ENCODE results near the gene MSH6.

MSH6 gene

GRCh38 chr2:47778698-47779425 is 4.1 kb upstream of the MSH6 start:
- POLR2A ChIA-PET: no interaction called here
- DNase-seq (ENCODE audit: extremely low spot score): no peak
- TF ChIP-seq CTCF (IDR thresholded peaks at IDR 0.05; ENCODE audit: control extremely low read depth, extremely low read depth, low read depth, missing control alignments): no peak
- CTCF ChIA-PET: interaction anchor here (1.8 to 4.6 kb wide), 2 partner anchors 11 to 444 kb away, joined by 7 to 48 read pairs; no protein-coding TSS in a partner anchor

GRCh38 chr2:47779426-47779790 is 3.5 kb upstream of the MSH6 start:
- POLR2A ChIA-PET: no interaction called here
- DNase-seq (ENCODE audit: extremely low spot score): no peak
- CTCF ChIA-PET: interaction anchor here (1.2 to 4.6 kb wide), 3 partner anchors 12 to 444 kb away, joined by 3 to 48 read pairs (median 7); no protein-coding TSS in a partner anchor
- no peak for TF ChIP-seq CTCF (IDR thresholded peaks at IDR 0.05; ENCODE audit: control extremely low read depth, extremely low read depth, low read depth, missing control alignments)

GRCh38 chr2:47782381-47782670 is 619 bp upstream of the MSH6 start:
- no peak for TF ChIP-seq CTCF (IDR thresholded peaks at IDR 0.05; ENCODE audit: control extremely low read depth, extremely low read depth, low read depth, missing control alignments)
- POLR2A ChIA-PET: interaction anchor here (1.0 to 1.8 kb wide), 2 partner anchors 22 to 338 kb away, joined by 4 to 7 read pairs; no protein-coding TSS in a partner anchor
- no peak for DNase-seq (ENCODE audit: extremely low spot score)
- CTCF ChIA-PET: interaction anchor here (1.1 to 2.3 kb wide), 5 partner anchors 11 to 345 kb away, joined by 3 to 18 read pairs (median 3); no protein-coding TSS in a partner anchor

GRCh38 chr2:47783486-47784351 is 774 bp downstream of the MSH6 start:
- peak; percentile 76 for DNase-seq (ENCODE audit: extremely low spot score)
- TF ChIP-seq CTCF (IDR thresholded peaks at IDR 0.05; ENCODE audit: control extremely low read depth, extremely low read depth, low read depth, missing control alignments): peak; percentile 24
- ChIA-PET POLR2A (interaction anchor here (0.5 to 1.8 kb wide), 9 partner anchors 20 to 1855 kb away, joined by 3 to 10 read pairs (median 6); no protein-coding TSS in a partner anchor), CTCF (interaction anchor here (1.3 to 2.3 kb wide), 2 partner anchors 17 to 59 kb away, joined by 3 to 18 read pairs; no protein-coding TSS in a partner anchor)

DNA sequence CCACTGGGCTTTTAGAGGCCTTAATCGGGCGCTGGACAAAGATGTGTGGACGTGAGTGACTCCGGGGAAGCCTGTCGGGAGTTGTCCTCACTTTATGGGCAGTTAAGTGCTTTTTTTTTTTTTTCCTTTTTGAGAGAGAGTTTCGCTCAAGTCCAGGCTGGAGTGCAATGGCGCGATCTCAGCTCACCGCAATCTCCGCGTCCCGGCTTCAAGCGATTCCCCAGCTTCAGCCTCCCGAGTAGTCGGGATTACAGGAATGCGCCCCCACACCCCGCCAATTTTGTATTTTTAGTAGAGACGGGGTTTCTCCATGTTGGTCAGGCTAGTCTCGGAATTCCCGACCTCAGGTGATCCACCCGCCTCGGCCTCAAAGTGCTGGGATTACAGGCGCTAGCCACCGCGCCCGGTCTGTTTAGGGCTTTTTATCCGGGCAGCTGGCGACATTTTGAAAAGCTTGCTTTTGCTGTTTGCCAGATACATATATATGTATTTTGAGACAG is 1.5 kb downstream of the MSH6 start:
- ChIA-PET POLR2A (no interaction called here), CTCF (no interaction called here)
- no peak for TF ChIP-seq CTCF (IDR thresholded peaks at IDR 0.05; ENCODE audit: control extremely low read depth, extremely low read depth, low read depth, missing control alignments)
- DNase-seq (ENCODE audit: extremely low spot score): no peak

DNA sequence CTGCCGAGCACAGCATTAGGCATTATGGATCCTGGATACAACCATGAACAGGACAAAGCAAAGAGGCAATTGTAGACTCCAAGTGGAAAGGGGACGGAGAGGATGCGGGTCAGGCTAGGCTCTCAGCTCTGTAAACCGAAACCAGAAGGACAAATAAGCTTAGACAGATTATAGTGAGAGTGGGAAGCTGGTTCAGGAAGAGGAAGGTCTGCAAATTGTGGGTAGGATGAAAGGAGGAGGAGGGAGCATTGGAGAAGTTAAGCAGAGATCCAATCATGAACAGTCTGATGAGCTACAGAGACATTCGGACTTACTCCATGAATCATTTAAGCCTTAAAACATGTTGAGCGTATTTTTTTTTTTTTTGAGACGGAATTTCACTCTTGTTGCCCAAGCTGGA is 3.0 kb downstream of the MSH6 start:
- ChIA-PET CTCF (interaction anchor here (0.7 kb wide), 1 partner anchor 14 kb away, joined by 3 read pairs; no protein-coding TSS in a partner anchor), POLR2A (interaction anchor here (0.6 kb wide), 1 partner anchor 33 kb away, joined by 4 read pairs; no protein-coding TSS in a partner anchor)
- no peak for DNase-seq (ENCODE audit: extremely low spot score)
- TF ChIP-seq CTCF (IDR thresholded peaks at IDR 0.05; ENCODE audit: control extremely low read depth, extremely low read depth, low read depth, missing control alignments): no peak

Data from GM10248 (cell line).